ENCODE measurements around the gene DENND2A. TPM values are rescaled to one million over a fixed set of nuclear protein-coding genes. Genes with fewer than 3 reads are reported as not detected.

Gene DENND2A
- total RNA-seq, 6 donors from 2014 or later: 4.1 to 27.8 (median 12.1) TPM

GRCh38 chr7:140489026-140489359, 151.6 kb downstream of the DENND2A start:
- Histone ChIP-seq H3K4me1 (peaks cover 4 to 8% (median 7%) of the 10 kb centered on the region in 4 donors), H3K27ac (no peak overlapping the region), H3K27me3 (no peaks in the 10 kb centered on the region), H3K9me3 (no peaks in the 10 kb centered on the region), H3K4me3 (no peak overlapping the region), H3K36me3 (no peaks in the 10 kb centered on the region)
- ATAC-seq (ENCODE audit: low FRiP score in 2 of 2): no peak
- no peak for DNase-seq
- TF ChIP-seq CTCF (IDR thresholded peaks at IDR 0.05) (no peak), POLR2AphosphoS5 (IDR thresholded peaks at IDR 0.05) (no peak), EP300 (IDR thresholded peaks at IDR 0.05) (no peak), POLR2A (IDR thresholded peaks at IDR 0.05) (no peak)
- WGBS, 2 donors: 65 to 75% methylated on average over 2 of the region's 2 CpGs

- no peak for ATAC-seq (ENCODE audit: low FRiP score in 2 of 2)
- peaks cover 4 to 8% (median 7%) of the 10 kb centered on the region in 4 donors for H3K4me1 ChIP-seq
- peak overlapping the region in 1 of 4 donors; percentile 53 for H3K27ac ChIP-seq
- no peak for DNase-seq
- 66 to 71% methylated on average over 11 to 14 of the region's 14 CpGs for WGBS, 2 donors
- TF ChIP-seq EP300 (IDR thresholded peaks at IDR 0.05): no peak
- TF ChIP-seq CTCF (IDR thresholded peaks at IDR 0.05): no peak
- TF ChIP-seq POLR2AphosphoS5 (IDR thresholded peaks at IDR 0.05): no peak
- no peak for TF ChIP-seq POLR2A (IDR thresholded peaks at IDR 0.05)
- H3K4me3 ChIP-seq: no peak overlapping the region
- no peaks in the 10 kb centered on the region for H3K27me3 ChIP-seq
- H3K9me3 ChIP-seq: no peaks in the 10 kb centered on the region
- no peaks in the 10 kb centered on the region for H3K36me3 ChIP-seq
These were observed 154.9 kb downstream of the DENND2A start for GRCh38 chr7:140485500-140486265.

GRCh38 chr7:140484951-140485499, 155.6 kb downstream of the DENND2A start:
- 47 to 55% methylated on average over 5 of the region's 5 CpGs for WGBS, 2 donors
- peaks cover 4 to 8% (median 7%) of the 10 kb centered on the region in 4 donors for H3K4me1 ChIP-seq
- no peaks in the 10 kb centered on the region for H3K9me3 ChIP-seq
- H3K4me3 ChIP-seq: no peak overlapping the region
- no peaks in the 10 kb centered on the region for H3K27me3 ChIP-seq
- ATAC-seq (ENCODE audit: low FRiP score in 2 of 2): no peak
- H3K27ac ChIP-seq: peak overlapping the region in 2 of 4 donors; percentile 7 to 53
- H3K36me3 ChIP-seq: no peaks in the 10 kb centered on the region
- DNase-seq: no peak
- TF ChIP-seq POLR2AphosphoS5 (IDR thresholded peaks at IDR 0.05) (no peak), EP300 (IDR thresholded peaks at IDR 0.05) (no peak), CTCF (IDR thresholded peaks at IDR 0.05) (no peak), POLR2A (IDR thresholded peaks at IDR 0.05) (no peak)

- WGBS, 2 donors: 70 to 75% methylated on average over 3 of the region's 3 CpGs
- no peak for ATAC-seq (ENCODE audit: low FRiP score in 2 of 2)
- no peak for DNase-seq
- TF ChIP-seq CTCF (IDR thresholded peaks at IDR 0.05) (no peak), POLR2AphosphoS5 (IDR thresholded peaks at IDR 0.05) (no peak), EP300 (IDR thresholded peaks at IDR 0.05) (no peak), POLR2A (IDR thresholded peaks at IDR 0.05) (no peak)
- Histone ChIP-seq H3K4me1 (peaks cover 5 to 13% (median 8%) of the 10 kb centered on the region in 4 donors), H3K4me3 (no peak overlapping the region), H3K9me3 (no peaks in the 10 kb centered on the region), H3K36me3 (no peaks in the 10 kb centered on the region), H3K27ac (peak overlapping the region in 2 of 4 donors; percentile 7 to 53), H3K27me3 (no peaks in the 10 kb centered on the region)
These were observed 156.1 kb downstream of the DENND2A start for GRCh38 chr7:140484479-140484878.
